K562 treated with DMSO at 1 percent for 4 hours (cell line): ENCODE results near the gene GLDC. TPM values are rescaled to one million over a fixed set of nuclear protein-coding genes. Genes with fewer than 3 reads are reported as not detected.

Experiments
- total RNA-seq: library from RNA; unstranded; fragments of 300-600 nt; gene quantifications from 2 replicates; pipeline ENCODE4 v1.2.3, GENCODE V29; 2022; ENCODE audit not compliant: insufficient read depth

Gene GLDC
- not detected in 2 replicates for total RNA-seq

GRCh38 chr9:6645355-6646292 is at the start of gene GLDC:
Gene GLDC (minus strand): TSS chr9:6645729. CDS start chr9:6645499, 230 bp downstream.

Other genes starting within 250 kb of the GLDC start
- gene UHRF2, start 232.5 kb downstream of the GLDC start, total RNA-seq: 7.8 and 8.5 TPM in 2 replicates
- gene KDM4C, start 112.2 kb upstream of the GLDC start, total RNA-seq: 6.8 and 7.3 TPM in 2 replicates